ENCODE measurements around the gene CAPNS2.

CAPNS2 gene

DNA sequence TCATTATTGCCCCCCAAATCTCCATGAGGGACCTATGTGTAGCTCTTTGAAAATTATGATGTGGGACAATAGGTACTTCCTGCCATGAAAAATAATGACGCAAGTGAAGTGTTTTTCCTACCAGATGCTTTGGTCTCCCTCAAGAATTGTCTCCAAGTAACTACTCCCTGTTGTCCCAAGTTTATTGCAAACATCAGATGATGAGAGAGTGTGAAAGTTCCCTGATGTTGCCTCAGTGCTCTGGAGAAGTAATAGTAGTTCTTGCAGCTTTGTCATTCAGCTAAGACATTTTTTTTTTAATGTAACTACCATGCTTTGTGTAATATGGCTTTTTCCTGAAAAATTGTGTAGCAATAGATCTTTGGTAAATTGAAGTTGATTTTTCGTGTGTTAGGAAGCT is 37.5 kb upstream of the CAPNS2 start:
- Histone ChIP-seq H3K36me3 (ENCODE audit: control insufficient read depth in 1 of 2, insufficient read depth in 2 of 2, low read depth in 1 of 2, low read length in 2 of 2) (peaks cover 0 to 53% of the 10 kb centered on the region in 2 experiments), H3K4ac (ENCODE audit: low read depth in 1 of 2, low read length in 2 of 2) (no peak overlapping the region), H3K4me3 (ENCODE audit: insufficient read depth in 1 of 2, low read depth in 1 of 2, low read length in 2 of 2) (no peak overlapping the region), H2BK12ac (ENCODE audit: low read length in 2 of 2) (no peak overlapping the region), H3K27ac (ENCODE audit: low read length, poor library complexity, severe bottlenecking) (no peak overlapping the region), H4K91ac (ENCODE audit: low read length) (no peak overlapping the region), H3K4me2 (ENCODE audit: low read length, poor library complexity, severe bottlenecking) (no peak overlapping the region), H3K9ac (ENCODE audit: low read length) (peak overlapping the region; percentile 62), H3K27me3 (ENCODE audit: control insufficient read depth in 1 of 2, insufficient read depth in 1 of 2, low read length in 2 of 2) (no peaks in the 10 kb centered on the region), H2AFZ (ENCODE audit: low read depth, low read length) (no peak overlapping the region), H3K14ac (ENCODE audit: low read length in 2 of 2) (no peak overlapping the region), H3K9me3 (ENCODE audit: control insufficient read depth, low read length) (no peaks in the 10 kb centered on the region), H4K8ac (ENCODE audit: low read length) (no peak overlapping the region), H2AK5ac (ENCODE audit: low read length, severe bottlenecking) (no peak overlapping the region), H3K79me1 (replicated peaks; ENCODE audit: low read length, poor library complexity, severe bottlenecking) (no peaks in the 10 kb centered on the region), H2BK15ac (ENCODE audit: low read depth, poor library complexity, severe bottlenecking) (no peak overlapping the region), H3K18ac (ENCODE audit: low read depth in 1 of 2, low read length in 2 of 2) (no peak overlapping the region), H2BK120ac (ENCODE audit: low read depth, low read length) (no peak overlapping the region), H3K23ac (ENCODE audit: low read length in 2 of 2) (no peak overlapping the region), H3K4me1 (ENCODE audit: control insufficient read depth, insufficient read depth, low read depth, low read length) (no peaks in the 10 kb centered on the region), H2BK5ac (ENCODE audit: low read depth, low read length, poor library complexity, severe bottlenecking) (no peak overlapping the region)
- DNase-seq = no peak
- WGBS = 74% methylated on average over 2 of the region's 2 CpGs

DNA sequence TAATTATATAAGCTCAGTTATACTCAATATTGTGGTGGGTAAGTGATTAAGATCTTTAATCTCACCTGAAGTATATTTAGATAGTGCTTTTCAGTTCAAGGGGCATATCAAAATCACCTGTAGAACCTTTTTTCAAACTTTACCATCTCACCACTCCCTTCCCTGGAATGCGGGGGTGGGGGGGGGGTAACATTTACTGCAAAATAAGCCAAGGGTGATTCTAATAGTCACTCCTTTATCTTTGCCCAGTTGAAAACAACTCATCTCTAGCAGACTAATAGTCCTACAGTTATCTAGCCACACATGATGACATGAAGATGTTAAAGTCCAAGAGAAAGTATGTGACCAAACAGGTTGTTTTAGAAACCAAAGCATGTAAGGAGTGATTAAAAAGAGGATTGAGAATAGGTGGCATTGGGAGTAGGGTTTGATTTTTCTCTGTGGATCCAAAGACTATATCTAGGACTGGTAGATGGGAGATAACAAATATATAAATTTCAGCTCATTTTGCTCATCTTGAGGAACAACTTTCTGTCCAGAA is 36.1 kb upstream of the CAPNS2 start:
- Histone ChIP-seq H3K18ac (ENCODE audit: low read depth in 1 of 2, low read length in 2 of 2) (no peak overlapping the region), H3K14ac (ENCODE audit: low read length in 2 of 2) (no peak overlapping the region), H3K4me3 (ENCODE audit: insufficient read depth in 1 of 2, low read depth in 1 of 2, low read length in 2 of 2) (no peak overlapping the region), H3K4me1 (ENCODE audit: control insufficient read depth, insufficient read depth, low read depth, low read length) (no peaks in the 10 kb centered on the region), H3K27ac (ENCODE audit: low read length, poor library complexity, severe bottlenecking) (no peak overlapping the region), H2BK120ac (ENCODE audit: low read depth, low read length) (no peak overlapping the region), H2BK12ac (ENCODE audit: low read length in 2 of 2) (no peak overlapping the region), H2BK5ac (ENCODE audit: low read depth, low read length, poor library complexity, severe bottlenecking) (no peak overlapping the region), H4K91ac (ENCODE audit: low read length) (no peak overlapping the region), H2BK15ac (ENCODE audit: low read depth, poor library complexity, severe bottlenecking) (no peak overlapping the region), H3K4ac (ENCODE audit: low read depth in 1 of 2, low read length in 2 of 2) (no peak overlapping the region), H2AFZ (ENCODE audit: low read depth, low read length) (no peak overlapping the region), H3K79me1 (replicated peaks; ENCODE audit: low read length, poor library complexity, severe bottlenecking) (no peaks in the 10 kb centered on the region), H2AK5ac (ENCODE audit: low read length, severe bottlenecking) (no peak overlapping the region), H3K9ac (ENCODE audit: low read length) (no peak overlapping the region), H3K36me3 (ENCODE audit: control insufficient read depth in 1 of 2, insufficient read depth in 2 of 2, low read depth in 1 of 2, low read length in 2 of 2) (peaks cover 0 to 62% of the 10 kb centered on the region in 2 experiments), H3K23ac (ENCODE audit: low read length in 2 of 2) (no peak overlapping the region), H3K9me3 (ENCODE audit: control insufficient read depth, low read length) (no peaks in the 10 kb centered on the region), H3K27me3 (ENCODE audit: control insufficient read depth in 1 of 2, insufficient read depth in 1 of 2, low read length in 2 of 2) (no peaks in the 10 kb centered on the region), H3K4me2 (ENCODE audit: low read length, poor library complexity, severe bottlenecking) (no peak overlapping the region), H4K8ac (ENCODE audit: low read length) (no peak overlapping the region)
- no CpG with 5 or more reads among the region's 1 CpG for WGBS
- DNase-seq = no peak

DNA sequence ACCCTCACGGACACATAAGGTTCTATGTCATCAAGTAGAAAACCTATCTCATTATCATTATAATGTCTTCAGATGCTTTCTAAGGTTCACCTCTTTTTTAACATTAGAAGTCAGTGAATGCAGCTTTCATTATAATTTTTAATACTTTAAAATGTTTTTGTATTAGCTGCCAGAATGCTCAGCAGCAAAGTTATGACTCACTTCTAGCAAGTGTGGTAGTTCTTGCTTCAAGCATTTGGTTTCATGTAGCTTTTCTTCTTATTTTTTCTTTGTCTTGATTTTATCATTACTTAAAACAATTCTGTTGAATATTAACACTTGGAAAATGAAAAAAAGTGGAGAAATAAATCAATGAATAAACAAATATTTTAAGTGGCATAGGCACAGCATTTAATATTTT is 34.3 kb upstream of the CAPNS2 start:
- Histone ChIP-seq H2AFZ (ENCODE audit: low read depth, low read length) (no peak overlapping the region), H3K79me1 (replicated peaks; ENCODE audit: low read length, poor library complexity, severe bottlenecking) (no peaks in the 10 kb centered on the region), H3K4me2 (ENCODE audit: low read length, poor library complexity, severe bottlenecking) (no peak overlapping the region), H3K36me3 (ENCODE audit: control insufficient read depth in 1 of 2, insufficient read depth in 2 of 2, low read depth in 1 of 2, low read length in 2 of 2) (peaks cover 0 to 68% of the 10 kb centered on the region in 2 experiments), H3K18ac (ENCODE audit: low read depth in 1 of 2, low read length in 2 of 2) (no peak overlapping the region), H3K27me3 (ENCODE audit: control insufficient read depth in 1 of 2, insufficient read depth in 1 of 2, low read length in 2 of 2) (no peaks in the 10 kb centered on the region), H4K91ac (ENCODE audit: low read length) (no peak overlapping the region), H2BK120ac (ENCODE audit: low read depth, low read length) (no peak overlapping the region), H3K27ac (ENCODE audit: low read length, poor library complexity, severe bottlenecking) (no peak overlapping the region), H2BK15ac (ENCODE audit: low read depth, poor library complexity, severe bottlenecking) (no peak overlapping the region), H3K4me3 (ENCODE audit: insufficient read depth in 1 of 2, low read depth in 1 of 2, low read length in 2 of 2) (no peak overlapping the region), H2BK5ac (ENCODE audit: low read depth, low read length, poor library complexity, severe bottlenecking) (no peak overlapping the region), H3K9ac (ENCODE audit: low read length) (no peak overlapping the region), H2BK12ac (ENCODE audit: low read length in 2 of 2) (no peak overlapping the region), H4K8ac (ENCODE audit: low read length) (no peak overlapping the region), H3K14ac (ENCODE audit: low read length in 2 of 2) (no peak overlapping the region), H3K23ac (ENCODE audit: low read length in 2 of 2) (no peak overlapping the region), H3K4ac (ENCODE audit: low read depth in 1 of 2, low read length in 2 of 2) (no peak overlapping the region), H3K4me1 (ENCODE audit: control insufficient read depth, insufficient read depth, low read depth, low read length) (no peaks in the 10 kb centered on the region), H2AK5ac (ENCODE audit: low read length, severe bottlenecking) (no peak overlapping the region), H3K9me3 (ENCODE audit: control insufficient read depth, low read length) (no peaks in the 10 kb centered on the region)
- WGBS = no CpG with 5 or more reads among the region's 1 CpG
- no peak for DNase-seq

DNA sequence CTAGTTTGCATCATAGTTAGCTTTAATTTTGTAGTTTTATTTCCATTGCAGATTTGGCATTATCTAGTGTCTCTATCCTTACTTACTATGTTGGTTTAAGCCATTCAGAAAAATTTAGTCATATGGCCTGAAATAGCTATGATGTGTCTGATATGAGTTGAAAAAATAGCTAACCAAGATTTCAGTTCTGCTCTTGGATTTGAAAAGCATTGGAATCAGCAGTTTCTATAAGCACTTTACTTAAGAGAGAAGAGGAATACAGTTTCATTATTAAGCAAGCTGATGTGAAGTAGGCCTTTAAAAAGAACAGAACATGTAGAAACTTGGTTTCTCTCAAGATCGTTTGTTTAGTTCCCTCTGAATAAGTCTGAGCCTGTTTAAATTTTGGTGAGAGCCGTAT is 31.7 kb upstream of the CAPNS2 start:
- Histone ChIP-seq H3K4me1 (ENCODE audit: control insufficient read depth, insufficient read depth, low read depth, low read length) (no peaks in the 10 kb centered on the region), H2AFZ (ENCODE audit: low read depth, low read length) (no peak overlapping the region), H2BK15ac (ENCODE audit: low read depth, poor library complexity, severe bottlenecking) (no peak overlapping the region), H3K27me3 (ENCODE audit: control insufficient read depth in 1 of 2, insufficient read depth in 1 of 2, low read length in 2 of 2) (no peaks in the 10 kb centered on the region), H2BK5ac (ENCODE audit: low read depth, low read length, poor library complexity, severe bottlenecking) (no peak overlapping the region), H3K4me2 (ENCODE audit: low read length, poor library complexity, severe bottlenecking) (no peak overlapping the region), H4K91ac (ENCODE audit: low read length) (no peak overlapping the region), H3K9ac (ENCODE audit: low read length) (no peak overlapping the region), H3K79me1 (replicated peaks; ENCODE audit: low read length, poor library complexity, severe bottlenecking) (no peaks in the 10 kb centered on the region), H2BK12ac (ENCODE audit: low read length in 2 of 2) (no peak overlapping the region), H3K18ac (ENCODE audit: low read depth in 1 of 2, low read length in 2 of 2) (no peak overlapping the region), H3K4me3 (ENCODE audit: insufficient read depth in 1 of 2, low read depth in 1 of 2, low read length in 2 of 2) (no peak overlapping the region), H3K9me3 (ENCODE audit: control insufficient read depth, low read length) (no peaks in the 10 kb centered on the region), H3K27ac (ENCODE audit: low read length, poor library complexity, severe bottlenecking) (no peak overlapping the region), H3K14ac (ENCODE audit: low read length in 2 of 2) (no peak overlapping the region), H3K23ac (ENCODE audit: low read length in 2 of 2) (no peak overlapping the region), H2AK5ac (ENCODE audit: low read length, severe bottlenecking) (no peak overlapping the region), H3K4ac (ENCODE audit: low read depth in 1 of 2, low read length in 2 of 2) (no peak overlapping the region), H3K36me3 (ENCODE audit: control insufficient read depth in 1 of 2, insufficient read depth in 2 of 2, low read depth in 1 of 2, low read length in 2 of 2) (peaks cover 0 to 66% of the 10 kb centered on the region in 2 experiments), H2BK120ac (ENCODE audit: low read depth, low read length) (no peak overlapping the region), H4K8ac (ENCODE audit: low read length) (no peak overlapping the region)
- DNase-seq = no peak
- WGBS = 94% methylated on average over 2 of the region's 2 CpGs
